Measurements from ENCODE around the gene FOSB. TPM values are rescaled to one million over a fixed set of nuclear protein-coding genes. Genes with fewer than 3 reads are reported as not detected.

The FOSB gene
- total and polyA plus RNA-seq, 9 of the 15 experiments (the other 6 are each of a cell fraction or from before 2014, with no cell fraction given): 0.11 to 2.7 (median 0.73) TPM

GRCh38 chr19:45440259-45440638, 27.5 kb upstream of the FOSB start (continued):
- no peak for TF ChIP-seq MED1 (CRISPR knock-in tag; IDR thresholded peaks at IDR 0.05; ENCODE audit: borderline replicate concordance)
- no peak for TF ChIP-seq MAX (CRISPR knock-in tag; IDR thresholded peaks at IDR 0.05)
- no peak for TF ChIP-seq CHD2 (IDR thresholded peaks at IDR 0.05; ENCODE audit: low read depth, low read length)
- no peak for TF ChIP-seq ZKSCAN3 (CRISPR knock-in tag; IDR thresholded peaks at IDR 0.05)
- TF ChIP-seq HES1 (IDR thresholded peaks at IDR 0.05; ENCODE audit: low read depth): no peak
- peak; percentile 62 for TF ChIP-seq ZNF395 (CRISPR knock-in tag; IDR thresholded peaks at IDR 0.05)
- no peak for TF ChIP-seq BRD9 (IDR thresholded peaks at IDR 0.05; ENCODE audit: low read depth, partially characterized antibody)
- peak; percentile 37 for TF ChIP-seq KDM5B (IDR thresholded peaks at IDR 0.05; ENCODE audit: insufficient replicate concordance, low read depth, low read length)
- TF ChIP-seq HDAC1 (IDR thresholded peaks at IDR 0.05): 0 out of 4 replicates have a peak, but pooled peaks of 1 of the 2 experiments have one; percentile 36
- no peak for TF ChIP-seq ZNF408 (CRISPR knock-in tag; IDR thresholded peaks at IDR 0.05; ENCODE audit: low read depth)
- no peak for TF ChIP-seq TEAD2 (tag; IDR thresholded peaks at IDR 0.05)
- TF ChIP-seq CREB5 (CRISPR knock-in tag; IDR thresholded peaks at IDR 0.05): no peak
- no peak for TF ChIP-seq ARID3A (IDR thresholded peaks at IDR 0.05; ENCODE audit: borderline replicate concordance, low read depth, low read length)
- 0 out of 2 replicates have a peak, but pooled peaks have one; percentile 53 for TF ChIP-seq TRIM25 (IDR thresholded peaks at IDR 0.05; ENCODE audit: borderline replicate concordance)
- TF ChIP-seq PURB (CRISPR knock-in tag; IDR thresholded peaks at IDR 0.05; ENCODE audit: low read depth): no peak
- peak; percentile 44; the same call in 1 of the 2 replicates for TF ChIP-seq SMARCA5 (IDR thresholded peaks at IDR 0.05)
- no peak for TF ChIP-seq ZNF347 (CRISPR knock-in tag; IDR thresholded peaks at IDR 0.05; ENCODE audit: low read depth)
